Lower leg skin (tissue), 4 donors: ENCODE measurements around the gene CKB. TPM values are rescaled to one million over a fixed set of nuclear protein-coding genes. Genes with fewer than 3 reads are reported as not detected.

ENCODE experiments used
- DNase-seq, 2 donors: peaks; one replicate each; pipeline ENCODE4 v3.0.0-alpha.2; 2019; ENCODE audit warnings: low spot score in 2 of 2
- H3K4me3 ChIP-seq: fragments of 200-600 bp; sonication (generic); 2 replicates; pipeline ENCODE4 v1.5.1; 2017; ENCODE audit warnings: mild to moderate bottlenecking, low read depth; ENCODE audit not compliant: poor library complexity, severe bottlenecking
- POLR2A ChIP-seq, 2 donors: fragments of 450-650 bp; IDR thresholded peaks; one replicate each; pipeline ENCODE4 v1.6.1; 2016 to 2017; ENCODE audit warnings: antibody characterized with exemption in 2 of 2, mild to moderate bottlenecking in 1 of 2, moderate library complexity in 1 of 2
- WGBS, 2 donors: methylation state at CpG; one replicate each; pipeline ENCODE4 v1.1.5; 2018; 5-methylcytosine and 5-hydroxymethylcytosine counted together
- intact Hi-C: fragments of 100-400 bp; cut with DNase I; formaldehyde crosslinking; loops from one replicate; pipeline ENCODE4 v1.15.0; 2023; ENCODE audit warnings: low total_unique reads
- total RNA-seq, 4 donors: library from RNA; depleted of rRNA; stranded (reverse); fragments of >200 nt; gene quantifications; one replicate each; pipeline ENCODE4 v1.1.0, GENCODE V29; 2016
- TF ChIP-seq, protein P1 (sequence below), 3 donors: fragments of 450-650 bp; IDR thresholded peaks; one replicate each; pipeline ENCODE4 v1.5.1; 2016; ENCODE audit warnings: antibody characterized with exemption in 3 of 3, mild to moderate bottlenecking in 3 of 3, moderate library complexity in 2 of 3

CKB gene
- total RNA-seq, 4 donors from 2014 or later: 168 to 236 (median 214) TPM

DNA sequence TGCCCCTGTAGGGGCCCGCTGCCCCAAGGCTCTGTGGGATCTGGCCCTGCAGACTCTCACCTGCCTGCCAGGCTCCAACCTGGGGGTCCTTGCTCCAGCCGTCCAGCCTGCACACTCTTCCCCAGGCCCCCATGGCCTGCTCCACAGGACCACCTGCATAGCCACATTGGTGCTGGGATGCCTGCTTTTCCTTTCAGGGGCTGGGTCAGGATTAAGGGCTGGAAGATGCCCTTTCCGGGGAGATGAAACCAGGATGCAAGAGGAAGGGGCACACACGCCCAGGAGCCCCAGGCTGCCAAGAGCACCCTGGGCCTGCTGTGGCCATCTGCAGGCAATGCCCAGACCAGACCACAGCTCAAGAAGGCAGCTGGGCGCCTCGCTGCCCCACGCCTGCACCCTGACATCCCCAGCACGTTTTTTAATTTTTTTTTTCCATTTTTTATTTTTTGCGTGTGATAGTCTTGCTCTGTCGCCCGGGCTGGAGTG lies 24.9 kb upstream of the CKB start:
- WGBS, 2 donors: 86% methylated on average over 11 of the region's 11 CpGs
- no peak for DNase-seq
- TF ChIP-seq, protein P1, sequence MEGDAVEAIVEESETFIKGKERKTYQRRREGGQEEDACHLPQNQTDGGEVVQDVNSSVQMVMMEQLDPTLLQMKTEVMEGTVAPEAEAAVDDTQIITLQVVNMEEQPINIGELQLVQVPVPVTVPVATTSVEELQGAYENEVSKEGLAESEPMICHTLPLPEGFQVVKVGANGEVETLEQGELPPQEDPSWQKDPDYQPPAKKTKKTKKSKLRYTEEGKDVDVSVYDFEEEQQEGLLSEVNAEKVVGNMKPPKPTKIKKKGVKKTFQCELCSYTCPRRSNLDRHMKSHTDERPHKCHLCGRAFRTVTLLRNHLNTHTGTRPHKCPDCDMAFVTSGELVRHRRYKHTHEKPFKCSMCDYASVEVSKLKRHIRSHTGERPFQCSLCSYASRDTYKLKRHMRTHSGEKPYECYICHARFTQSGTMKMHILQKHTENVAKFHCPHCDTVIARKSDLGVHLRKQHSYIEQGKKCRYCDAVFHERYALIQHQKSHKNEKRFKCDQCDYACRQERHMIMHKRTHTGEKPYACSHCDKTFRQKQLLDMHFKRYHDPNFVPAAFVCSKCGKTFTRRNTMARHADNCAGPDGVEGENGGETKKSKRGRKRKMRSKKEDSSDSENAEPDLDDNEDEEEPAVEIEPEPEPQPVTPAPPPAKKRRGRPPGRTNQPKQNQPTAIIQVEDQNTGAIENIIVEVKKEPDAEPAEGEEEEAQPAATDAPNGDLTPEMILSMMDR (IDR thresholded peaks at IDR 0.05): no peak
- TF ChIP-seq POLR2A (IDR thresholded peaks at IDR 0.05): no peak
- no peak overlapping the region for H3K4me3 ChIP-seq
- intact Hi-C loops: loop anchor here (5.0 kb wide), 1 partner anchor 45 kb away; no protein-coding TSS in a partner anchor

DNA sequence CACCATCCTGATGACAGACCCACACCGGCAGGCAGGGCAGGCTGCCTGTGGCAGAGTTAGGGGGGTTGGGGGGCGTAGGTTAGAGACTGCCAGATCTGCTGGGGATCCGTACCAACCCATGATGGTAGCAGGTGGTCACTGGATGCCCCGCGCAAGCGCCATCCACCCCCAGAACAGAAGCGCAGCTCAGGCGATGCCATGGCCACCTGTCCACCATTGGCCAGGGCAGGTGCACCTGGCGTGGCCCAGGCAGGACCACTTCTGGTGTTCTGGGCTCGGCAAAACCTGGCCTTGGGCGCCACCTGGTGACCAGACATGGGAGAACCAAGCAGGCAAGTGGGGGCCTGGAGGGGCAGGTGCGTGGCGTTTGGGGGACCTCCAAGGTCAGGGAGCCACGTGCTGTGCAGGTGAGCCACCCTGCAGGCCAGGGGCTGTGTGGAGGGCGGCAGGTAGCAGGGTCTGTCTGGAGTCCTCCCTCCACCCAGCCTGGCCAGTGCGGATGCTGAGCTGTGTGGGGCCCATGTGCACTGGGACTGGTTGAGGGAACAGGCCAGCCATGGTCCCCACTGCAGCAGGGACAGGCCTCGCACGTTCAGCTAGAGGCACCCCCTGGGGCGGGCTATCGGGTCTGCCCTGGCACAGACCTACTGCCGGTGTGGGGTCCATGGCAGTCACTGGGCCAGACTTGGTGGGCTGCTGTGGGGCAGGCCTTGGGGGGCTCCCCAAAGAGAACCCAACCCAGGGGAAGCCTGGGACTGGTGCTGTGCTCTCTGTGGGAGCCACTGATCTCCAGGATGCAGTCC lies 24.2 kb upstream of the CKB start:
- TF ChIP-seq POLR2A (IDR thresholded peaks at IDR 0.05): no peak
- TF ChIP-seq, protein P1 (IDR thresholded peaks at IDR 0.05): peak in 1 of 3 donors; percentile 90
- intact Hi-C loops: loop anchor here (5.0 kb wide), 1 partner anchor 45 kb away; no protein-coding TSS in a partner anchor
- DNase-seq: peak in 1 of 2 donors; percentile 39
- no peak overlapping the region for H3K4me3 ChIP-seq
- 24 to 27% methylated on average over 10 to 12 of the region's 21 CpGs for WGBS, 2 donors

DNA sequence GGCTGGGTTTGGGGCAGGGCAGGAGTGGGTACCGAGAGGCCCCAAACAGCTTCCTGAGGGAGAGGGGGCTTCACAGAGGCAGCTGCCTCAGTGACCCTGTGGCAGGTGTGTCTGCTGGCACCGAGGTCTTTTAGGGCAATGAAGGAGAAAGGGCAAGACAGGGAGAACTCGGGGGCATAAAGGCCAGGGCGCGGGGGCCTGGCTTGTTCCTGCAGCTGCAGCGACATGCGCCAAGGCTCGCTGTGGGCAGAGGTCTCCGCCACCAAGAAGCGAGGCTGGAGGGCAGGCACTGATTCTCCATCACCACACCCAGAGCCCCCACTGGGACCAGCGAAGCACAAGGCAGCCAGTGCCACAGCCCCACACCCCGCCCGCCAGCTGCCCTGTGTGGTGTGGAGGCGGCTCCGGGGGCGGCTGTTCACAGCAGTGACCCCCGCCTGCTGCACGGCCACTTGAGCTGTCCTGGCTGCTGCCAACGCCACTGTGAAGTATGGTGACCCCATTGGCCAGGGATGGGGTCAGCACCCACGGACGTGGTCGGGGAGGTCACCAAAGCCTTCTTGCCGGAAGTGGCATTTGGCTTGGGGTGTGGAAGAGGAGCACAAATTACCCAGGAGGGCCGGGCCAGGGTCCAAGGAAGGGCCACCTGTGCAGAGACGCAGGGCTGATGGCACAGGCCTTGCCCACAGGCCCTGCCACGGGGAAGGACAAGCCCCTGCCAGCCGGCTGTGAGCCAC lies 23.5 kb upstream of the CKB start:
- DNase-seq: no peak
- 71 to 75% methylated on average over 17 to 26 of the region's 27 CpGs for WGBS, 2 donors
- TF ChIP-seq, protein P1 (IDR thresholded peaks at IDR 0.05): no peak
- no peak for TF ChIP-seq POLR2A (IDR thresholded peaks at IDR 0.05)
- intact Hi-C loops: loop anchor here (5.0 kb wide), 1 partner anchor 44 kb away; no protein-coding TSS in a partner anchor
- H3K4me3 ChIP-seq: no peak overlapping the region

DNA sequence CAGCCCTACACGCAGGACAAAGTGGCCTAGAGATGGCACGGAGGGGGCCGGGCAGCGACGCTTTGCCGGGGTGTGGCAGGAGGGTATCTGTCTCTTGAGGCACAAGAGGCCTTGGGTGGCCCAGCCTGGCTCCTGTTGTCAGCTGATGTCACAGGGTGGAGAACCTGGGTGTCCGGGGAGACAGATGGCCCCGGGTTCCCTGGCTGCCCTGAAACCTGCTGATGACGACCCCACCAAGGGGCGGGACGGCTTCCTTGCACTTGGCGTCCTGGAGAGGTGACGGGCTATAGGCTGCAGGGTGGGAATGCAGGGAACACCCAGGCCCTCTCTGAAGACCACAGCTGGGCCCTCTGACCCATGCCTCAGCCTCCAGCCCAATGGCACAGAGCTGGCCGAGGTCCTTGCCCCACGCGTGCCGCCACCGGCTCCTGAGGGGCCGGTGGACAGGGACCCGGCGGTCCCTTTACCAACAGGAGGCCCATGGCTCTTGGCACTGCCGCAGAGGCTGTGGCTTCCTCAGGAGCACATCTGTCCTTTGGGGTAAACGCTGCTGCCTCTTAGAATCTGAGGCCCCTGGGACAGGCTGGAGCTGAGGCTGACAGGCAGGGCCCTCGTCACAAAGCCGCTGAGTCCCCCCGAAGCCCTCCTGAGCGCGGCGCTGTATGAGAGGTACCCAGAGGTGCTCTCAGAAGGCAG lies 22.7 kb upstream of the CKB start:
- intact Hi-C loops: loop anchor here (5.0 kb wide), 1 partner anchor 43 kb away; no protein-coding TSS in a partner anchor
- TF ChIP-seq, protein P1 (IDR thresholded peaks at IDR 0.05): no peak
- no peak for TF ChIP-seq POLR2A (IDR thresholded peaks at IDR 0.05)
- WGBS, 2 donors: 83 to 86% methylated on average over 13 to 20 of the region's 29 CpGs
- DNase-seq: no peak
- no peak overlapping the region for H3K4me3 ChIP-seq

DNA sequence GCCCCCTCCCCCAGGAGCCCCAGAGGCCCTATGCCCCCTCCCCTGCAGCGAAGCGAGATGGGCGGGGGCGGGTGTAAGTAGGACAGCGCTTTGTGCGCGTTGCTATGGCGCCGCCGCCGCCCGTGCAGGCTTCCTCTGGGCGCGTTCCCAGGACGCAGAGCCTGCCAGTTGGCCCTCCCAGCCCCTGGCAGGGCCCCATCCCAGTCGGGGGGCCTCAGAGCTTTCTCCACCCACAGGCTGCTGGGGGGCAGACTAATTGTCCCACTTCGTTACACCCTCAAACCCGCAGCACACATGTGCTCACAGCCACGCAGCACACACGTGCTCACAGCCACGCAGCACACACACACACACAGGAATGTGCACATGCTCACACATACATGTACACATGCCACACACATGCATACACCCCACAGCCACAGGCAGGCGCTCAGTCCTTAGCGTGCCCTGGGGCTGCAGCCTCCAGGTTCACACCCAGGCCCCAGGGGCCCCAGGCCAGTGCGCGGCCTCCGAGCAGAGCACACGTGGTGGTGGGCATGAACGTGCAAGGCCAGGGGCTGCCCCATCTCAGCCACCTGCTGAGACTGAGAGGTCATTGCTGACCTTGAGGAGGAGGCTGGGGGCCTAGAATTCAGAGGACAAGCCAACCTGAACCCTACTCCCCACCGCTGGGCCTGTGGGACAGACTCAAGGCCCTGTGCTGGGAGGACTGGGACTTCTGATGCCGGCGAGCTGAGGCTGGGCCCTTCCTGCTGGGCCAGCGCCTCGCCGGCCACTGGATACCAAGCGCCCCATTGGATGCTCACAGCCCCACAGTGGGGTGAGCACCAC lies 22.0 kb upstream of the CKB start:
- no peak overlapping the region for H3K4me3 ChIP-seq
- intact Hi-C loops: loop anchor here (5.0 kb wide), 1 partner anchor 42 kb away; no protein-coding TSS in a partner anchor
- 37 to 46% methylated on average over 17 to 20 of the region's 35 CpGs for WGBS, 2 donors
- no peak for TF ChIP-seq POLR2A (IDR thresholded peaks at IDR 0.05)
- TF ChIP-seq, protein P1 (IDR thresholded peaks at IDR 0.05): no peak
- DNase-seq: no peak
